K562 (cell line): Measurements from ENCODE around the gene SERHL2. TPM values are rescaled to one million over a fixed set of nuclear protein-coding genes. Genes with fewer than 3 reads are reported as not detected.

Experiments used
- ATAC-seq: fragments of 200-7000 bp; cut with Tn5 transposase; 3 replicates; pipeline ENCODE4 v1.9.1; 2020; ENCODE audit warnings: moderate library complexity
- BruUV-seq: library from RNA; stranded (reverse); fragments of 400-500 nt; replicated peaks from 2 replicates; lab custom pipeline; 2021; lab: Mats Ljungman, UMichigan
- CTCF ChIA-PET: fragments of 300-600 bp; formaldehyde crosslinking; extraction: SDS; loops from one replicate; lab custom pipeline; 2021; ENCODE audit warnings: low intra/inter-chr PET ratio; lab: Yijun Ruan, JAX
- POLR2A ChIA-PET: fragments of 300-600, 350-650 bp; sonication (Branson Sonifier 250); formaldehyde crosslinking; extraction: SDS; loops from one replicate; lab custom pipeline; 2021; ENCODE audit warnings: antibody characterized with exemption, inconsistent platforms; lab: Yijun Ruan, JAX
- DNase-seq, 4 experiments: peaks; one replicate each; pipeline versions ENCODE4 v3.0.0 to v3.0.0-alpha.2; 2011 to 2018; ENCODE audit warnings: low spot score in 3 of 4, mixed read lengths in 3 of 4; ENCODE audit errors: extremely low read depth in 1 of 4
- FAIRE-seq: peaks from 2 replicates; lab custom pipeline; 2011; peaks lifted over from hg19 to GRCh38; lab: Jason Lieb, UNC
- H2AFZ ChIP-seq: 2 replicates; pipeline ENCODE4 v1.6.0; 2011; ENCODE audit warnings: low read depth, low read length, control low read depth, inconsistent platforms
- H3K27ac ChIP-seq: fragments of 200-600 bp; 3 replicates; pipeline ENCODE4 v1.8.0; 2011; ENCODE audit warnings: low read depth, mild to moderate bottlenecking, control low read depth, inconsistent platforms, low read length, moderate library complexity, mixed read lengths; ENCODE audit errors: extremely low read depth
- H3K27me3 ChIP-seq, 2 experiments: fragments of 300-600 bp in 1 of 2; 2 replicates in 1 of 2; 3 replicates in 1 of 2; pipeline versions ENCODE4 v1.6.0 to v1.8.0; 2011; ENCODE audit warnings: inconsistent platforms in 2 of 2, low read length in 2 of 2, mild to moderate bottlenecking in 1 of 2, mixed read lengths in 1 of 2, moderate library complexity in 1 of 2; ENCODE audit not compliant: control insufficient read depth in 2 of 2, insufficient read depth in 2 of 2
- H3K36me3 ChIP-seq: fragments of 300-600 bp; 3 replicates; pipeline ENCODE4 v1.8.0; 2011; ENCODE audit warnings: mild to moderate bottlenecking, low read length, inconsistent platforms; ENCODE audit not compliant: control insufficient read depth, insufficient read depth
- H3K4me1 ChIP-seq, 2 experiments: fragments of 200-600 bp in 1 of 2; replicated peaks in 1 of 2; 2 replicates in 1 of 2; 3 replicates in 1 of 2; pipeline versions ENCODE4 v1.5.1 to v1.8.0; 2011; ENCODE audit warnings: inconsistent platforms in 2 of 2, low read length in 2 of 2, mild to moderate bottlenecking in 1 of 2, mixed read lengths in 1 of 2, moderate library complexity in 1 of 2; ENCODE audit not compliant: control insufficient read depth in 2 of 2, insufficient read depth in 2 of 2
- H3K4me2 ChIP-seq: 2 replicates; pipeline ENCODE4 v1.6.1; 2011; ENCODE audit warnings: low read length, control low read depth, inconsistent platforms, mixed read lengths; ENCODE audit not compliant: insufficient read depth
- H3K4me3 ChIP-seq: fragments of 200-600 bp; sonication (generic), shearing (Covaris generic); 2 replicates; pipeline ENCODE4 v1.5.1; 2016; ENCODE audit warnings: control low read depth, inconsistent platforms
- H3K79me2 ChIP-seq: fragments of 200-600 bp; 3 replicates; pipeline ENCODE4 v1.8.0; 2011; ENCODE audit warnings: low read length, inconsistent platforms; ENCODE audit not compliant: control insufficient read depth, insufficient read depth
- H3K9ac ChIP-seq, 2 experiments: 2 replicates each; pipeline versions ENCODE4 v1.6.0 to v1.6.1; 2011; ENCODE audit warnings: low read depth in 2 of 2, low read length in 2 of 2, control low read depth in 1 of 2, inconsistent platforms in 1 of 2, mild to moderate bottlenecking in 1 of 2, mixed read lengths in 1 of 2; ENCODE audit not compliant: insufficient read depth in 1 of 2
- H3K9me1 ChIP-seq: one replicate; pipeline ENCODE4 v1.6.0; 2011; ENCODE audit warnings: inconsistent platforms, mild to moderate bottlenecking, low read length, moderate library complexity; ENCODE audit not compliant: control insufficient read depth, insufficient read depth
- H3K9me3 ChIP-seq: replicated peaks from 2 replicates; pipeline ENCODE4 v1.5.1; 2011; ENCODE audit warnings: low read depth, low read length, inconsistent platforms; ENCODE audit not compliant: control insufficient read depth, insufficient read depth
- H4K20me1 ChIP-seq: replicated peaks from 2 replicates; pipeline ENCODE4 v1.6.1; 2011; ENCODE audit warnings: low read length, inconsistent platforms, mixed read lengths; ENCODE audit not compliant: control insufficient read depth, insufficient read depth
- ATF7 ChIP-seq: fragments of 450-650 bp; IDR thresholded peaks from 2 replicates; pipeline ENCODE4 v1.7.1; 2014; ENCODE audit warnings: mild to moderate bottlenecking, moderate library complexity
- CGGBP1 ChIP-seq: fragments of 250-450 bp; sonication (Bioruptor Pico); IDR thresholded peaks from 2 replicates; pipeline ENCODE4 v1.9.0; 2021; ENCODE audit warnings: mild to moderate bottlenecking
- DACH1 ChIP-seq: fragments of 450-650 bp; IDR thresholded peaks from 2 replicates; pipeline ENCODE4 v1.6.1; 2018; ENCODE audit not compliant: partially characterized antibody
- GTF2A2 ChIP-seq: IDR thresholded peaks from 2 replicates; pipeline ENCODE4 v1.6.1; 2016; ENCODE audit warnings: mild to moderate bottlenecking, missing genetic modification characterization, missing compliant biosample characterization
- HMGXB4 ChIP-seq: sonication (generic); formaldehyde crosslinking; IDR thresholded peaks from 2 replicates; pipeline ENCODE4 v1.8.1; 2023; ENCODE audit warnings: mild to moderate bottlenecking, missing genetic modification reagents
- MBD1 ChIP-seq: fragments of 250-450 bp; sonication (Bioruptor Pico); IDR thresholded peaks from 2 replicates; pipeline ENCODE4 v1.8.0; 2022; ENCODE audit warnings: inconsistent platforms
- PHB2 ChIP-seq: fragments of 450-650 bp; IDR thresholded peaks from 2 replicates; pipeline ENCODE4 v1.6.1; 2017; ENCODE audit warnings: low read depth
- ZNF24 ChIP-seq: fragments of 450-650 bp; IDR thresholded peaks from 2 replicates; pipeline ENCODE4 v1.6.1; 2016
- WGBS: fragments of 100-300 bp; shearing (Covaris generic); methylation state at CpG from one replicate; pipeline ENCODE4 v1.1.6; 2016; ENCODE audit warnings: low coverage, mixed read lengths; ENCODE audit not compliant: insufficient coverage; ENCODE audit errors: missing lambda C conversion rate; 5-methylcytosine and 5-hydroxymethylcytosine counted together
- in situ Hi-C: fragments of 300-500 bp; cut with MboI; formaldehyde crosslinking; loops from 4 replicates; pipeline ENCODE4 v1.15.0; 2018; ENCODE audit warnings: inconsistent platforms, mixed read lengths
- intact Hi-C: fragments of 100-400 bp; cut with micrococcal nuclease; formaldehyde crosslinking; loops from 2 replicates; pipeline ENCODE4 v1.14.2; 2022
- polyA plus RNA-seq, 8 experiments: library from polyadenylated mRNA; depleted of rRNA in 4 of 8; stranded (reverse) in 5 of 8; unstranded in 3 of 8; fragments of >200 nt; fragmentation: Nextera tagmentation in 2 of 8; fragmentation: Illumina TruSeq in 1 of 8; extraction: Ambion mirVana in 2 of 8; extraction: Trizol in 1 of 8; gene quantifications; 2 replicates each; pipeline versions ENCODE4 v1.2.1 to v1.2.3, GENCODE V29; 2011 to 2014; ENCODE audit warnings: inconsistent platforms in 1 of 8, missing spikeins in 1 of 8
- total RNA-seq, 7 experiments: library from RNA; depleted of rRNA in 6 of 7; stranded (reverse); fragments of >200 nt in 6 of 7; fragmentation: Illumina TruSeq in 2 of 7; extraction: Trizol in 2 of 7; gene quantifications; 2 replicates each; pipeline versions ENCODE4 v1.2.1 to v1.2.3, GENCODE V29; 2011 to 2021; ENCODE audit warnings: low replicate concordance in 1 of 7

The SERHL2 gene
- total and polyA plus RNA-seq, 9 of the 15 experiments (the other 6 are each of a cell fraction or from before 2014, with no cell fraction given): 19.9 to 62.6 (median 25.2) TPM

GRCh38 chr22:42602470-42602869 is 48.7 kb downstream of the SERHL2 start:
- ChIA-PET CTCF (no interaction called here), POLR2A (no interaction called here)
- WGBS: 92% methylated on average over 2 of the region's 2 CpGs
- peaks cover 66% of the 10 kb centered on the region; the same call in 2 of the 3 replicates for H3K36me3 ChIP-seq
- H3K79me2 ChIP-seq: peaks cover 47% of the 10 kb centered on the region
- no peak overlapping the region for H3K9ac ChIP-seq
- TF ChIP-seq DACH1: no peak
- TF ChIP-seq CGGBP1 (CRISPR knock-in tag): no peak
- no peak for TF ChIP-seq ZNF24
- no peak for TF ChIP-seq PHB2
- no peak for TF ChIP-seq ATF7
- TF ChIP-seq, all 486 proteins: peak for 0
- intact Hi-C loops (no loop called here), in situ Hi-C loops (no loop called here)
- H3K4me1 ChIP-seq: no peaks in the 10 kb centered on the region
- H3K4me3 ChIP-seq: no peak overlapping the region
- no peak for FAIRE-seq
- no TSS peak for BruUV-seq
- no peaks in the 10 kb centered on the region for H3K27me3 ChIP-seq
- no peak for DNase-seq
- H3K9me3 ChIP-seq: no peaks in the 10 kb centered on the region
- no peaks in the 10 kb centered on the region for H4K20me1 ChIP-seq
- H3K9me1 ChIP-seq: no peaks in the 10 kb centered on the region
- no peak overlapping the region for H2AFZ ChIP-seq
- H3K4me2 ChIP-seq: no peak overlapping the region
- no peak overlapping the region for H3K27ac ChIP-seq
- ATAC-seq: no peak

- TF ChIP-seq MBD1 (CRISPR knock-in tag) (no peak), HMGXB4 (CRISPR knock-in tag) (no peak), GTF2A2 (tag) (no peak)
- in situ Hi-C loops: no loop called here
- DNase-seq: no peak
- H4K20me1 ChIP-seq: no peaks in the 10 kb centered on the region
- ChIA-PET POLR2A (interaction anchor here (0.7 kb wide), 1 partner anchor 12 kb away, joined by 4 read pairs; no protein-coding TSS in a partner anchor), CTCF (no interaction called here)
- H3K9me1 ChIP-seq: no peaks in the 10 kb centered on the region
- WGBS: 79% methylated on average over 2 of the region's 2 CpGs
- ATAC-seq: no peak
- BruUV-seq: no TSS peak
- H3K9me3 ChIP-seq: no peaks in the 10 kb centered on the region
- no peak overlapping the region for H3K4me2 ChIP-seq
- H3K4me1 ChIP-seq: no peaks in the 10 kb centered on the region; a peak in 1 of 5 replicates
- intact Hi-C loops: no loop called here
- peaks cover 65% of the 10 kb centered on the region; the same call in 2 of the 3 replicates for H3K36me3 ChIP-seq
- no peak overlapping the region for H3K9ac ChIP-seq
- H3K27me3 ChIP-seq: no peaks in the 10 kb centered on the region
- no peak for FAIRE-seq
- no peak overlapping the region for H2AFZ ChIP-seq
- H3K4me3 ChIP-seq: no peak overlapping the region
- H3K79me2 ChIP-seq: peaks cover 51% of the 10 kb centered on the region
- H3K27ac ChIP-seq: no peak overlapping the region
Measured at GRCh38 chr22:42603427-42603826, 49.7 kb downstream of the SERHL2 start.
